ENCODE results near the gene BAHCC1.

DNA sequence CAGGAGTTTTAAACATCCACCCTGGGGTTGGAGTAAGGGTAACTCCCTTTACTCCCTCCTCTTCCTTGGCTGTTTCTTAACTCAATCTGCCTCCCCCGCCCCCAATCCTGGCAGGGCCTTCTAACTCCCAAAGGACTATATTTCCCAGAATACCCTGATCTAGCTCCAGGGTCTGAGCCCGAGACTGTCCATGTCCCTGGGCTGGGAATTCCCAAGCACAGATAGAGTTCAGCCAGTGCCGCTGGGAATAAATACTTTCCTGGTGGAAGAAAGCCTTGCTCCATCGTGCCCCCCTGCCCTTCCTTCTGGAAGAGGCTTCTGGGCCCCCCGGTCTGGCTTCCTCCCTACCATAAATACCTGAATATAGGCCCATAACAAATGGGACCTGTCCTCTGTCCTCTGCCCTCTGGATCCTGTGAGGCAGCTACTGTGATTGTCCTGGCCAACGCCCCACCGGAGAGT, 10.2 kb downstream of the BAHCC1 start:
- TF ChIP-seq, protein P1, sequence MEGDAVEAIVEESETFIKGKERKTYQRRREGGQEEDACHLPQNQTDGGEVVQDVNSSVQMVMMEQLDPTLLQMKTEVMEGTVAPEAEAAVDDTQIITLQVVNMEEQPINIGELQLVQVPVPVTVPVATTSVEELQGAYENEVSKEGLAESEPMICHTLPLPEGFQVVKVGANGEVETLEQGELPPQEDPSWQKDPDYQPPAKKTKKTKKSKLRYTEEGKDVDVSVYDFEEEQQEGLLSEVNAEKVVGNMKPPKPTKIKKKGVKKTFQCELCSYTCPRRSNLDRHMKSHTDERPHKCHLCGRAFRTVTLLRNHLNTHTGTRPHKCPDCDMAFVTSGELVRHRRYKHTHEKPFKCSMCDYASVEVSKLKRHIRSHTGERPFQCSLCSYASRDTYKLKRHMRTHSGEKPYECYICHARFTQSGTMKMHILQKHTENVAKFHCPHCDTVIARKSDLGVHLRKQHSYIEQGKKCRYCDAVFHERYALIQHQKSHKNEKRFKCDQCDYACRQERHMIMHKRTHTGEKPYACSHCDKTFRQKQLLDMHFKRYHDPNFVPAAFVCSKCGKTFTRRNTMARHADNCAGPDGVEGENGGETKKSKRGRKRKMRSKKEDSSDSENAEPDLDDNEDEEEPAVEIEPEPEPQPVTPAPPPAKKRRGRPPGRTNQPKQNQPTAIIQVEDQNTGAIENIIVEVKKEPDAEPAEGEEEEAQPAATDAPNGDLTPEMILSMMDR (IDR thresholded peaks at IDR 0.05; ENCODE audit: low read length): no peak
- TF ChIP-seq EZH2 (IDR thresholded peaks at IDR 0.05; ENCODE audit: borderline replicate concordance, low read length): no peak

All from OCI-LY1 (cell line).